Esophagus squamous epithelium (tissue), 4 donors: ENCODE data around the gene GABRB1.

Experiments used
- CTCF ChIP-seq, 6 experiments: fragments of 450-650 bp in 4 of 6; fragments of 200-600 bp in 2 of 6; sonication (generic) in 2 of 6; IDR thresholded peaks; one replicate each; pipeline ENCODE4 v1.5.1; 2016 to 2019; ENCODE audit warnings: antibody characterized with exemption in 6 of 6, mild to moderate bottlenecking in 4 of 6, moderate library complexity in 4 of 6
- POLR2A ChIP-seq, 4 donors: fragments of 450-650 bp; IDR thresholded peaks; one replicate each; pipeline ENCODE4 v1.6.1; 2017; ENCODE audit warnings: antibody characterized with exemption in 4 of 4, mild to moderate bottlenecking in 4 of 4, moderate library complexity in 3 of 4

GRCh38 chr4:47270201-47270888 is 239.0 kb downstream of the GABRB1 start:
- TF ChIP-seq CTCF (IDR thresholded peaks at IDR 0.05) (no peak), POLR2A (IDR thresholded peaks at IDR 0.05) (no peak)
